Left lung (tissue), 10 donors: ENCODE measurements around the gene TNFSF18. TPM values are rescaled to one million over a fixed set of nuclear protein-coding genes. Genes with fewer than 3 reads are reported as not detected.
"Not testable (repeated sequence)": the region's sequence is repeated elsewhere in the genome, so short reads cannot be mapped to it uniquely, and the experiment has no call there.

Experiments
- ATAC-seq: fragments of 200-7000 bp; cut with Tn5 transposase; one replicate; pipeline ENCODE4 v1.9.1; 2020; ENCODE audit warnings: moderate library complexity
- DNase-seq, 4 donors: peaks; one replicate each; pipeline ENCODE4 v3.0.0-alpha.2; 2013 to 2020
- H3K27ac ChIP-seq, 2 donors: fragments of 200-600 bp; sonication (generic) in 1 of 2; one replicate each; pipeline versions ENCODE4 v1.5.0 to v1.8.0; 2020 to 2021
- H3K27me3 ChIP-seq, 2 donors: fragments of 200-600 bp; sonication (generic) in 1 of 2; one replicate each; pipeline versions ENCODE4 v1.5.0 to v1.8.0; 2020 to 2021
- H3K36me3 ChIP-seq, 2 donors: fragments of 200-600 bp; sonication (generic) in 1 of 2; one replicate each; pipeline versions ENCODE4 v1.5.0 to v1.8.0; 2020 to 2021
- H3K4me1 ChIP-seq, 2 donors: fragments of 200-600 bp; one replicate each; pipeline ENCODE4 v1.8.0; 2021
- H3K4me3 ChIP-seq, 2 donors: fragments of 200-600 bp; sonication (generic) in 1 of 2; one replicate each; pipeline versions ENCODE4 v1.5.0 to v1.8.0; 2020 to 2021; ENCODE audit warnings: mild to moderate bottlenecking in 1 of 2
- H3K9me3 ChIP-seq, 2 donors: fragments of 200-600 bp; sonication (generic) in 1 of 2; one replicate each; pipeline versions ENCODE4 v1.5.0 to v1.8.0; 2020 to 2021
- intact Hi-C, 2 donors: fragments of 100-400 bp; cut with DNase I; formaldehyde crosslinking; loops; one replicate each; pipeline versions ENCODE4 v1.11.2 to v1.14.2; 2022
- polyA plus RNA-seq, 6 donors: library from polyadenylated mRNA; unstranded; fragments of 120-200 nt; gene quantifications; one replicate each; pipeline ENCODE4 v1.2.1, GENCODE V29; 2013; ENCODE audit not compliant: insufficient read length in 6 of 6
- total RNA-seq, 2 donors: library from RNA; stranded (reverse); fragmentation: NEBNext Ultra II Directional; extraction: Animal tissue kit (Norgen Biotek cat#: 25700); gene quantifications; one replicate each; pipeline ENCODE4 v1.2.1, GENCODE V29; 2021
- TF ChIP-seq, protein P1 (sequence below), 2 donors: fragments of 200-600 bp; sonication (generic) in 1 of 2; IDR thresholded peaks; one replicate each; pipeline versions ENCODE4 v1.5.0 to v1.8.0; 2021; ENCODE audit warnings: antibody characterized with exemption in 2 of 2
- donor health status: DM: no; HTN: yes; CAD: no.
- donor health status: DM: no; HTN: no; CAD: no.

TNFSF18 gene
- total and polyA plus RNA-seq, 8 donors = 0.13 to 1.8 (median 1.4) TPM

DNA sequence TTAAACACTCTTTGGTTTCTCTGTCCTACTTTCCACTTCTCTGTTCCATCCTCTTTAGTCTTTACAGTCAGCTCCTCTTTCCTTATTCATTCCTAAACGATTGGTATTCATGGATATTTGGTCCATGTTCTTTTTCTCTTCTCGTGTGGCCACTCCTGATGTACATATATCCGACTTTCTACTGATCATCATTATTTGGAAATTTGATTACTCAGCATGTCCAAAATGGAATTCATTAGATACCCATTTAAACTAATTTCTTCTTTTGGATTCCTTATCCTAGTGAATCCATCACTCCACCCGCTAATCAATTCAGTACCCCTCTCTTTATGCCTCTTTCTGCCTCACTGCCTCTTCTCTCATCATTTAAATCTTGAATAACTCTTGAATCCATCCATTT is 43.8 kb upstream of the TNFSF18 start:
- Histone ChIP-seq H3K4me3 (no peak overlapping the region), H3K9me3 (no peaks in the 10 kb centered on the region), H3K27ac (no peak overlapping the region), H3K36me3 (no peaks in the 10 kb centered on the region), H3K27me3 (no peaks in the 10 kb centered on the region), H3K4me1 (no peaks in the 10 kb centered on the region)
- ATAC-seq (no peak), DNase-seq (no peak)
- intact Hi-C loops = no loop called here
- TF ChIP-seq, protein P1, sequence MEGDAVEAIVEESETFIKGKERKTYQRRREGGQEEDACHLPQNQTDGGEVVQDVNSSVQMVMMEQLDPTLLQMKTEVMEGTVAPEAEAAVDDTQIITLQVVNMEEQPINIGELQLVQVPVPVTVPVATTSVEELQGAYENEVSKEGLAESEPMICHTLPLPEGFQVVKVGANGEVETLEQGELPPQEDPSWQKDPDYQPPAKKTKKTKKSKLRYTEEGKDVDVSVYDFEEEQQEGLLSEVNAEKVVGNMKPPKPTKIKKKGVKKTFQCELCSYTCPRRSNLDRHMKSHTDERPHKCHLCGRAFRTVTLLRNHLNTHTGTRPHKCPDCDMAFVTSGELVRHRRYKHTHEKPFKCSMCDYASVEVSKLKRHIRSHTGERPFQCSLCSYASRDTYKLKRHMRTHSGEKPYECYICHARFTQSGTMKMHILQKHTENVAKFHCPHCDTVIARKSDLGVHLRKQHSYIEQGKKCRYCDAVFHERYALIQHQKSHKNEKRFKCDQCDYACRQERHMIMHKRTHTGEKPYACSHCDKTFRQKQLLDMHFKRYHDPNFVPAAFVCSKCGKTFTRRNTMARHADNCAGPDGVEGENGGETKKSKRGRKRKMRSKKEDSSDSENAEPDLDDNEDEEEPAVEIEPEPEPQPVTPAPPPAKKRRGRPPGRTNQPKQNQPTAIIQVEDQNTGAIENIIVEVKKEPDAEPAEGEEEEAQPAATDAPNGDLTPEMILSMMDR (IDR thresholded peaks at IDR 0.05) = no peak

DNA sequence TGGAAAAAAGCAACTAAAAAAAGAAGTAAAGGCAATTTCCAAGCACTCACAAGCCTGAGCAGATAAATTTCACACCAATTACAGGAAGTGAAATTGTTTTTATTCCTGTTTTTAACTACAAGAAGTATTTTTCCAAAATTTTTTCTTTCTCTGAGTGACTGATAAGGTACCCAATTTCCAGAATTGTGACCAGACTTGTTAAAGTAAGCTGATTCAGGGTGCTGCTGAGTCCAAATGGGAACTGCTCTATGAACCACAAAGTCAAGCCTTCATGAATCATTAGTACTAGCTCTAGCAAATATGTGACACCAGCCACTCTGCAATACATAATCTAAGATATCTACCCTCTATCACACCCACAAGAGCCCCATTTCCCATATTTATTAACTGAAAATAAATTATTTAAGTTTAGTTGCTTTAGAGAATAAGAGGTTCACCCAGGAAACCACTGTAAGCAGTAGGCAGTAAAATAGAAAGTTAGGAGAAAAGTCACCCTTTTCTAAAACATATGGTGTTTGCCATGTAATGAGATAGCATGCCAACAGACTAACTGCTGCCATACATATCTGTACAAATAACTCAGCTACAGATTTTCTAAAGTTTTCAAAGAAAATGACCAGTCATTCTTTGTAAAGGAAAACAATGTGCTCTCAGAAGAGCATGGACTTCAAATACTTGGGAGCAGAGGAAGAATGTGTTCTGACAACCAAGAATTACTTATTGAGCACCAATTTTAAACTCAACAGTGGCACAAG is 43.1 kb upstream of the TNFSF18 start:
- DNase-seq = no peak
- intact Hi-C loops = no loop called here
- Histone ChIP-seq H3K9me3 (no peaks in the 10 kb centered on the region), H3K27ac (no peak overlapping the region), H3K36me3 (no peaks in the 10 kb centered on the region), H3K27me3 (no peaks in the 10 kb centered on the region), H3K4me3 (no peak overlapping the region), H3K4me1 (no peaks in the 10 kb centered on the region)
- no peak for ATAC-seq
- TF ChIP-seq, protein P1 (IDR thresholded peaks at IDR 0.05) = no peak

DNA sequence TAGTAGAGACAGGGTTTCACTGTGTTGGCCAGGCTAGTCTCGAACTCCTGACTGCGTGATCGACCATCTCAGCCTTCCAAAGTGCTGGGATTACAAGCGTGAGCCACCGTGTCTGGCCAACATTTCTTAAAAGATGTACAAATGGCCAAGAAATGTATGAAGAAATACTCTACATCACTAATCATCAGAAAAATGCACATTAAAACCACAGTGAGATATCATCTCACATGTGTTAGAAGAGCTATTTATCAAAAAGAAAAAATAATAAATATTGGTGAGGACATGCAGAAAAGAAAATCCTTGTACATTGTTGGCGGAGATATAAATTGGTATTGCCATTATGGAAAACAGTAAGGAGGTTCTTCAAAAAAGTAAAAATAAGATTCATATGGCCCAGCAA is 33.6 kb upstream of the TNFSF18 start:
- H3K27ac ChIP-seq = no peak overlapping the region
- TF ChIP-seq, protein P1 (IDR thresholded peaks at IDR 0.05) = no peak
- intact Hi-C loops = no loop called here
- no peak overlapping the region for H3K4me3 ChIP-seq
- no peaks in the 10 kb centered on the region for H3K9me3 ChIP-seq
- no peaks in the 10 kb centered on the region for H3K4me1 ChIP-seq
- no peak for ATAC-seq
- H3K36me3 ChIP-seq = no peaks in the 10 kb centered on the region
- no peaks in the 10 kb centered on the region for H3K27me3 ChIP-seq
- DNase-seq = no peak

DNA sequence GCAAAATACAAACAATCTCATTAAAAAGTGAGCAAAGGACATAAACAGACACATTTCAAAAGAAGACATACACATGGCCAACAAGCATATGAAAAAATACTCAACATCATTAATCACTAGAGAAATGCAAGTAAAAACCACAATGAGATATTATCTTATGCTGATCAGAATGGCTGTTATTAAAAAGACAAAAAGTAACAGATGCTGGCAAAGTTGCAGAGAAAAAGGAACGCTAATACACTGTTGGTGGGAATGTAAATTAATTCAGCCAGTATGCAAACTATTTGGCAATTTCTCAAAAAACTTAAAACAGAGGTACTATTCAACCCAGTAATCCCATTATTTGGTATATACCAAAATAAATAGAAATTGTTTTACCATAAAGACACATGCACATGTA is 32.2 kb upstream of the TNFSF18 start:
- ATAC-seq (no peak), DNase-seq (no peak)
- H3K4me1 ChIP-seq = no peaks in the 10 kb centered on the region
- H3K27ac ChIP-seq = no peak overlapping the region
- H3K36me3 ChIP-seq = no peaks in the 10 kb centered on the region
- TF ChIP-seq, protein P1 (IDR thresholded peaks at IDR 0.05) = no peak
- H3K27me3 ChIP-seq = no peaks in the 10 kb centered on the region
- no peaks in the 10 kb centered on the region for H3K9me3 ChIP-seq
- intact Hi-C loops = no loop called here
- H3K4me3 ChIP-seq = no peak overlapping the region

DNA sequence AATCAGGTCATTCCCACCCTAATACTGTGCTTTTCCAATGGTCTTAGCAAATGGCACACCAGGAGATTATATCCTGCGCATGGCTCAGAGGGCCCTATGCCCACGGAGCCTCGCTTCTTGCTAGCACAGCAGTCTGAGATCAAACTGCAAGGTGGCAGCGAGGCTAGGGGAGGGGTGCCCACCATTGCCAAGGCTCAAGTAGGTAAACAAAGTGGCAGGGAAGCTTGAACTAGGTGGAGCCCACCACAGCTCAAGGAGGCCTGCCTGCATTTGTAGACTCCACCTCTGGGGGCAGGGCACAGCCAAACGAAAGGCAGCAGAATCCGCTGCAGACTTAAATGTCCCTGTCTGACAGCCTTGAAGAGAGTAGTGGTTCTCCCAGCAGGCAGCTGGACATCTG is 23.5 kb upstream of the TNFSF18 start:
- peaks cover 0 to 11% of the 10 kb centered on the region in 2 donors for H3K9me3 ChIP-seq
- DNase-seq, H3K27me3 ChIP-seq, H3K27ac ChIP-seq, ATAC-seq, H3K4me3 ChIP-seq, H3K36me3 ChIP-seq, H3K4me1 ChIP-seq, intact Hi-C loops: not testable (repeated sequence)

DNA sequence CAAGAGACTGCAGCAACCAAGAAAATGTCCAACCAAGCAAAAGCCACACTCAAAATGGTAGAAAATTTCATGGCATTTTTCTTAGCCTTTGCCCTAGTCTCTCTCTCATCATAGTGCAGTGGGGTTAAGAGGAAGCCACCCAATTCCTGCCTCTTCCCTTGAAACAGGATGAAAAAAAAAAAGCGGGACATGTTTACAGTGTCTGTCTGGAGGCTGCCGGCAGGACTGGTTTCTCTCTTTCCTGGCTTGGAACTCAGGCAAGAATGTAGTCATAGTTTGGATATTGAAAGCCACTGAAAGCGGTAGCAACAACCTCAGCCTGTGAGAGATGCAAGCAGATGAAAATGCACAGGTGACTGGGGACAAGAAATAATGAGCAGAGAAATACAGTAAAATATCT is 13.3 kb upstream of the TNFSF18 start:
- intact Hi-C loops = no loop called here

More for the DNA sequence above, 13.3 kb upstream of the TNFSF18 start:
- TF ChIP-seq, protein P1 (IDR thresholded peaks at IDR 0.05) = no peak
- ATAC-seq (peak; percentile 33), DNase-seq (no peak)
- H3K4me1 ChIP-seq = no peaks in the 10 kb centered on the region
- no peaks in the 10 kb centered on the region for H3K9me3 ChIP-seq
- no peak overlapping the region for H3K4me3 ChIP-seq
- H3K36me3 ChIP-seq = no peaks in the 10 kb centered on the region
- no peaks in the 10 kb centered on the region for H3K27me3 ChIP-seq
- no peak overlapping the region for H3K27ac ChIP-seq
